ENCODE data around the gene SLC30A2. TPM values are rescaled to one million over a fixed set of nuclear protein-coding genes. Genes with fewer than 3 reads are reported as not detected.

The SLC30A2 gene
- total RNA-seq, 1 experiment from 2014 or later, result 0.35 TPM

GRCh38 chr1:25993197-25993951, 52.5 kb downstream of the SLC30A2 start:
- WGBS (ENCODE audit: extremely low coverage, insufficient read length, low lambda C conversion rate), result no CpG with 5 or more reads among the region's 8 CpGs
- H2BK120ac ChIP-seq (ENCODE audit: low read depth, low read length, poor library complexity, severe bottlenecking), result no peak overlapping the region
- no peak overlapping the region for H3T11ph ChIP-seq (ENCODE audit: low read length)
- H3K79me2 ChIP-seq (ENCODE audit: insufficient read depth, low read length), result no peaks in the 10 kb centered on the region
- H3K4ac ChIP-seq (ENCODE audit: low read depth, low read length), result no peak overlapping the region
- peaks cover 16 to 26% of the 10 kb centered on the region in 2 experiments for H3K4me1 Mint-ChIP-seq
- H3K14ac ChIP-seq (ENCODE audit: insufficient read depth, low read length), result no peak overlapping the region
- no peak overlapping the region for H4K5ac ChIP-seq (ENCODE audit: insufficient read length, low read depth, low read length)
- H3K9me3 Mint-ChIP-seq, result no peaks in the 10 kb centered on the region; a peak in 1 of 5 replicates
- H4K8ac ChIP-seq (replicated peaks; ENCODE audit: insufficient read length, low read depth, low read length), result no peak overlapping the region
- no peaks in the 10 kb centered on the region for H4K20me1 ChIP-seq (ENCODE audit: control insufficient read depth, insufficient read depth, insufficient read length)
- H3K79me1 ChIP-seq (ENCODE audit: insufficient read depth, low read depth, low read length, poor library complexity, severe bottlenecking), result no peaks in the 10 kb centered on the region
- no peak overlapping the region for H2BK20ac ChIP-seq (ENCODE audit: low read depth, low read length, poor library complexity, severe bottlenecking)
- H3K56ac ChIP-seq (ENCODE audit: insufficient read length, low read depth, low read length), result no peak overlapping the region
- H3K23ac ChIP-seq (ENCODE audit: insufficient read length, low read depth, low read length), result no peak overlapping the region
- H3K27me3 ChIP-seq (ENCODE audit: insufficient read depth, low read length), result no peaks in the 10 kb centered on the region
- no peak overlapping the region for H3K4me2 ChIP-seq (ENCODE audit: insufficient read depth, insufficient read length, low read length)
- no peak for TF ChIP-seq CTCF (conservative IDR thresholded peaks at IDR 0.05)
- no peak overlapping the region for H2BK12ac ChIP-seq (ENCODE audit: insufficient read length, low read depth, low read length)
- peaks cover 5% of the 10 kb centered on the region for H3K23me2 ChIP-seq (ENCODE audit: insufficient read length, low read depth, low read length, poor library complexity, severe bottlenecking)
- no peaks in the 10 kb centered on the region for H3K9me3 ChIP-seq (ENCODE audit: control insufficient read depth, low read depth, low read length)
- H2BK5ac ChIP-seq (ENCODE audit: insufficient read length, low read length), result no peak overlapping the region
- H3K4me3 Mint-ChIP-seq, result no peak overlapping the region
- no peaks in the 10 kb centered on the region for H3K27me3 Mint-ChIP-seq (ENCODE audit: low read depth)
- peak overlapping the region in 1 of 3 experiments; percentile 82; a peak in 2 of 7 replicates for H3K27ac Mint-ChIP-seq
- no peak overlapping the region for H2AFZ ChIP-seq (ENCODE audit: low read length)
- H3K4me1 ChIP-seq (ENCODE audit: insufficient read depth, low read length), result peaks cover 4% of the 10 kb centered on the region; the same call in 1 of the 2 replicates
- no peak overlapping the region for H3K18ac ChIP-seq (ENCODE audit: insufficient read length, low read depth, low read length)
- no peak overlapping the region for H3K27ac ChIP-seq (ENCODE audit: insufficient read length, low read depth, low read length)
- no peak for DNase-seq
- H4K91ac ChIP-seq (ENCODE audit: insufficient read length, low read depth, low read length), result no peak overlapping the region
- H2AK5ac ChIP-seq (ENCODE audit: insufficient read length, low read length), result no peak overlapping the region
- H3K9ac ChIP-seq (ENCODE audit: extremely low read depth, insufficient read length, low read length), result no peak overlapping the region
- no peak overlapping the region for H2BK15ac ChIP-seq (ENCODE audit: low read depth, low read length)
- peaks cover 0 to 4% (median 0%) of the 10 kb centered on the region in 3 experiments; a peak in 2 of 7 replicates for H3K36me3 Mint-ChIP-seq (ENCODE audit: insufficient read depth in 1 of 3, low read depth in 3 of 3)
